HG03469 (cell line): Measurements from ENCODE around the gene ATP13A5.

ENCODE experiments used
- ATAC-seq: cut with Tn5 transposase; IDR thresholded peaks from one replicate; pipeline ENCODE4 v1.9.1; 2021; ENCODE audit warnings: mild to moderate bottlenecking, moderate library complexity, moderate number of reproducible peaks; ENCODE audit not compliant: unreplicated experiment

Gene ATP13A5

GRCh38 chr3:193262707-193263106 is 115.8 kb downstream of the ATP13A5 start:
- no peak for ATAC-seq

- no peak for ATAC-seq
Measured at GRCh38 chr3:193261970-193262369, 116.6 kb downstream of the ATP13A5 start.

- no peak for ATAC-seq
Measured at GRCh38 chr3:193253986-193254660, 124.4 kb downstream of the ATP13A5 start.

- no peak for ATAC-seq
Measured at GRCh38 chr3:193250492-193250891, 128.1 kb downstream of the ATP13A5 start.

- ATAC-seq, result no peak
Measured at GRCh38 chr3:193248848-193249468, 129.6 kb downstream of the ATP13A5 start.

GRCh38 chr3:193243571-193243970 is 135.0 kb downstream of the ATP13A5 start:
- ATAC-seq, result no peak

- no peak for ATAC-seq
Measured at GRCh38 chr3:193241716-193242115, 136.8 kb downstream of the ATP13A5 start.

GRCh38 chr3:193240850-193241706 is 137.5 kb downstream of the ATP13A5 start, which contains the start of gene PLAAT1:
TSS of gene PLAAT1 (plus strand) at chr3:193241222. CDS start at chr3:193255651, 14,429 bp downstream.
- ATAC-seq, result no peak

- no peak for ATAC-seq
Measured at GRCh38 chr3:193240436-193240849, 138.1 kb downstream of the ATP13A5 start.

- no peak for ATAC-seq
Measured at GRCh38 chr3:193237030-193237429, 141.5 kb downstream of the ATP13A5 start.

- no peak for ATAC-seq
Measured at GRCh38 chr3:193236599-193236998, 142.0 kb downstream of the ATP13A5 start.

GRCh38 chr3:193231201-193231600 is 147.4 kb downstream of the ATP13A5 start:
- ATAC-seq, result no peak

GRCh38 chr3:193230610-193231009 is 147.9 kb downstream of the ATP13A5 start:
- ATAC-seq, result no peak

- ATAC-seq, result no peak
Measured at GRCh38 chr3:193229851-193230420, 148.6 kb downstream of the ATP13A5 start.

GRCh38 chr3:193228206-193228605 is 150.3 kb downstream of the ATP13A5 start:
- ATAC-seq, result no peak

- ATAC-seq, result no peak
Measured at GRCh38 chr3:193225302-193226125, 153.0 kb downstream of the ATP13A5 start.
